Measurements from ENCODE around the gene HECTD4. TPM values are rescaled to one million over a fixed set of nuclear protein-coding genes. Genes with fewer than 3 reads are reported as not detected.
"Not testable (repeated sequence)": the region's sequence is repeated elsewhere in the genome, so short reads cannot be mapped to it uniquely, and the experiment has no call there.

The HECTD4 gene
- total RNA-seq, 2 donors from 2014 or later = 23.3 to 45.2 TPM

DNA sequence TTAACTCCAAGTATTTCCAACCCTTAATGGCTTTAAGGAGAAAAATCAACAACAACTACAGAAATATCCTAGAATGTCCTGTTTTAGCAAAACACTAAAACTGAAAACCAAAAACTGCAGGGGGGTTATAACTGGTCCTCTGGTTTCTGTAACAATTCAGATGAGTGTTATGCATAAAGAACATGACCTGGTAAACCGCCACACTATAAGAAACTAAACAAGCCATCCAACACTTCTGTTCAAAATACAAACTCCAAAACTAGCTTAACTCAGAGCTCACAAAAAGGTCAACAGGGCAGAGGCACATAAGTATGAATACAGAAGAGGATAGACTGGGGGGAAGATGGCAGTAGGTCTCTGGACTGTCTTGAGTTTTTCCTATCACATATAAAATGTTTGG lies 38.0 kb downstream of the HECTD4 start:
- ATAC-seq = no peak
- H3K4me1 ChIP-seq = peaks cover 9% of the 10 kb centered on the region
- intact Hi-C loops (cut with DNase I) = no loop called here
- no peaks in the 10 kb centered on the region for H3K27me3 ChIP-seq
- H3K4me3 ChIP-seq = no peak overlapping the region
- no peaks in the 10 kb centered on the region for H3K9me3 ChIP-seq
- DNase-seq = no peak
- H3K36me3 ChIP-seq (replicated peaks in 1 of 2; ENCODE audit: insufficient read depth in 1 of 2, low read depth in 2 of 2) = no peaks in the 10 kb centered on the region
- WGBS, 2 donors = 100% methylated on average over 1 of the region's 1 CpG
- TF ChIP-seq POLR2A (IDR thresholded peaks at IDR 0.05) = no peak
- TF ChIP-seq, protein P1, sequence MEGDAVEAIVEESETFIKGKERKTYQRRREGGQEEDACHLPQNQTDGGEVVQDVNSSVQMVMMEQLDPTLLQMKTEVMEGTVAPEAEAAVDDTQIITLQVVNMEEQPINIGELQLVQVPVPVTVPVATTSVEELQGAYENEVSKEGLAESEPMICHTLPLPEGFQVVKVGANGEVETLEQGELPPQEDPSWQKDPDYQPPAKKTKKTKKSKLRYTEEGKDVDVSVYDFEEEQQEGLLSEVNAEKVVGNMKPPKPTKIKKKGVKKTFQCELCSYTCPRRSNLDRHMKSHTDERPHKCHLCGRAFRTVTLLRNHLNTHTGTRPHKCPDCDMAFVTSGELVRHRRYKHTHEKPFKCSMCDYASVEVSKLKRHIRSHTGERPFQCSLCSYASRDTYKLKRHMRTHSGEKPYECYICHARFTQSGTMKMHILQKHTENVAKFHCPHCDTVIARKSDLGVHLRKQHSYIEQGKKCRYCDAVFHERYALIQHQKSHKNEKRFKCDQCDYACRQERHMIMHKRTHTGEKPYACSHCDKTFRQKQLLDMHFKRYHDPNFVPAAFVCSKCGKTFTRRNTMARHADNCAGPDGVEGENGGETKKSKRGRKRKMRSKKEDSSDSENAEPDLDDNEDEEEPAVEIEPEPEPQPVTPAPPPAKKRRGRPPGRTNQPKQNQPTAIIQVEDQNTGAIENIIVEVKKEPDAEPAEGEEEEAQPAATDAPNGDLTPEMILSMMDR (IDR thresholded peaks at IDR 0.05) = no peak
- H3K27ac ChIP-seq = no peak overlapping the region

DNA sequence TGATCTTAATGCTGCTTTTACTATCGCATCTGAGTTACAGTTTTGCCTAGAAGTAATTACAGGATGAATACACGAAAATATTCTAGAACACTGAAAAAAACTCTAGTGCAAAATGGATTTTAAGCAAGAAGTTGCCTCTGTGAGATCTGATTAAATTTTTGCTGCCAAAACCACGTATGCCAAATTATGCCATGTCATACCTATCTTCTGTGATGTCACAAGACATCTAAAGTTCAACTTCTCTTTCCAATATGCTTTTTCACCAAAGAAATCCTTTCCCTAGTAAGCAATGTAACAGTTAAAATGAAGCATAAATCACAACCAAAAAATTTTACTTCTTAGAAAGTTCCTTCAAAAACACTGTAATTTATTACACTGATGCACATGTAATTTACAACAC lies 39.6 kb downstream of the HECTD4 start:
- no peaks in the 10 kb centered on the region for H3K36me3 ChIP-seq (replicated peaks in 1 of 2; ENCODE audit: insufficient read depth in 1 of 2, low read depth in 2 of 2)
- H3K9me3 ChIP-seq = no peaks in the 10 kb centered on the region
- ATAC-seq = no peak
- DNase-seq = no peak
- no peaks in the 10 kb centered on the region for H3K27me3 ChIP-seq
- no peak overlapping the region for H3K27ac ChIP-seq
- WGBS, 2 donors = 72 to 77% methylated on average over 3 of the region's 3 CpGs
- intact Hi-C loops (cut with DNase I) = no loop called here
- no peak for TF ChIP-seq POLR2A (IDR thresholded peaks at IDR 0.05)
- TF ChIP-seq, protein P1 (IDR thresholded peaks at IDR 0.05) = no peak
- H3K4me1 ChIP-seq = peaks cover 9% of the 10 kb centered on the region
- H3K4me3 ChIP-seq = no peak overlapping the region

DNA sequence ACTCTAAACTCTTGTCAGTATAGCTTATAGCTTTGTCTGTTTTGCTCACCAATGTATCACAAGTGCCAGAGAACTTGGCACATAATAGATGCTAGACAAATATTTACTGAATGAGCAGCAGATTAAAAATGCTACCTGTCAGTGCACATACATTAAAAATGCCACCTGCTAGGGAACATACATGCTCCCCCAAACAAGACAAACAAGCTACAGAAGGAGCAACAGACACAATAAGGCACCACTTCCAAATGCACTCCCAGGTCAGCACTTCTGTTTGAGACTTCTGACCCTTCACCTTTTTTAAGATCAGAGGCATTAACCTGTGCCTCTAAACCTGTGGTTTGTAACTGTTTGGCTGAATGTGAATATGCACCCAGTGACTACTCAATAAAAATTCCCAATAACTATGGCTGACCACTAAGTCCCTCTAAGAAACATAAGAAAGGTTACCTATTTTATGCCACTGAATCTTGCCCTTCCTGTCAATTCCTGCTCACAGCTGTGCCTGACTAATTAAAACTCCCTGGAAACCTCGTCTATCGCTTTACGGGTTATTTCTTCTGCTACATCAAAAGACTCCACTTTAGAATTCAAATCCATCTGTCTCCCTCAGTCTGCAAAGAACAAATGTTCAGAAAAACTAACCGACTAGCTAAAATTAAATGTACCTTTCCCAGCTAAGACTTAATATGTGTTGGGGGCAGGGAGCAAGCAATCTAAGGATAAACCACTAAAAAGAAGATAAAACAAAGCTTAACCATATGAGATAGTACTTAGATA lies 41.0 kb downstream of the HECTD4 start:
- no peak overlapping the region for H3K27ac ChIP-seq
- 64 to 69% methylated on average over 4 of the region's 4 CpGs for WGBS, 2 donors
- no peaks in the 10 kb centered on the region for H3K27me3 ChIP-seq
- H3K36me3 ChIP-seq (replicated peaks in 1 of 2; ENCODE audit: insufficient read depth in 1 of 2, low read depth in 2 of 2) = no peaks in the 10 kb centered on the region
- ATAC-seq (no peak), DNase-seq (no peak)
- H3K9me3 ChIP-seq = no peaks in the 10 kb centered on the region
- no peak overlapping the region for H3K4me3 ChIP-seq
- H3K4me1 ChIP-seq = peaks cover 9% of the 10 kb centered on the region
- intact Hi-C loops (cut with DNase I) = no loop called here
- TF ChIP-seq, protein P1 (IDR thresholded peaks at IDR 0.05) = no peak
- no peak for TF ChIP-seq POLR2A (IDR thresholded peaks at IDR 0.05)

DNA sequence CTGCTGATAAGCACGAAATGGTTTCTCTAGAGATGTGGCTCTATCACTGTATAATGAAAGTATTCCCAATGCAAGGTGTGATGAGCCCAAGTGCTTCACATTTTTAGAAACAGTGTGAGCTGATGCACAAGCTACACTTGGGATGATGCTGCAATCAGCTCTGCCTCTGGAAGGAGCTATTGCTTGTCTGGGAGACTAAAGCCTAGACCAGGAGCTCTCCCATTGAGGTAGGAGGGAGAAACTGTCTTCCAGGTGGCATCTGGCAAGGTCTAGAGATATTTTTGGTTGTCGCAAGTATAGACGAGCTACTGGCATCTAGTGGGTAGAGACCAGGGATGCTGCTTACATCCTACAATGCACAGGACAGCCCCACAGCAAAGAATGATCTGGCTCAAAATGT lies 42.0 kb downstream of the HECTD4 start:
- no peak overlapping the region for H3K27ac ChIP-seq
- H3K4me3 ChIP-seq = no peak overlapping the region
- H3K36me3 ChIP-seq (replicated peaks in 1 of 2; ENCODE audit: insufficient read depth in 1 of 2, low read depth in 2 of 2) = no peaks in the 10 kb centered on the region
- no peaks in the 10 kb centered on the region for H3K9me3 ChIP-seq
- TF ChIP-seq, protein P1 (IDR thresholded peaks at IDR 0.05) = no peak
- no peak for TF ChIP-seq POLR2A (IDR thresholded peaks at IDR 0.05)
- DNase-seq (no peak), ATAC-seq (no peak)
- 76 to 81% methylated on average over 3 of the region's 3 CpGs for WGBS, 2 donors
- peaks cover 9% of the 10 kb centered on the region for H3K4me1 ChIP-seq
- intact Hi-C loops (cut with DNase I) = no loop called here
- no peaks in the 10 kb centered on the region for H3K27me3 ChIP-seq

DNA sequence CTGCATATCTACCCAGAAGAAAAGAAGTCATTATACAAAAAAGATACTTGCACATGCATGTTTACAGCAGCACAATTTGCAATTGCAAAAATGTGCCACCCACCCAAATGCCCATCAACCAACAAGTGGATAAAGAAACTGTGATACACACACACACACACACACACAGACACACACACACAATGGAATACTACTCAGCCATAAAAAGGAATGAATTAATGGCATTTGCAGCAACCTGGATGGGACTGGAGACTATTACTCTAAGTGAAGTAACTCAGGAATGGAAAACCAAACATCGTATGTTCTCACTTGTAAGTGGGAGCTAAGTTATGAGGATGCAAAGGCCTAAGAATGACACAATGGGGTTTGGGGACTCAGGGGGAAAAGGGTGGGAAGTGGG lies 47.2 kb downstream of the HECTD4 start:
- intact Hi-C loops (cut with DNase I); H3K4me3 ChIP-seq; H3K36me3 ChIP-seq (replicated peaks in 1 of 2; ENCODE audit: insufficient read depth in 1 of 2, low read depth in 2 of 2); H3K27ac ChIP-seq; H3K27me3 ChIP-seq; H3K4me1 ChIP-seq; H3K9me3 ChIP-seq; ATAC-seq; DNase-seq: not testable (repeated sequence)
- WGBS, 2 donors = 93 to 95% methylated on average over 1 of the region's 1 CpG

All from body of pancreas (tissue), 4 donors.